Panc1 (cell line): ENCODE data around the gene ZBTB1. TPM values are rescaled to one million over a fixed set of nuclear protein-coding genes. Genes with fewer than 3 reads are reported as not detected.
A peak's percentile ranks its signal among the peaks of the same experiment; 100 is the strongest.

Source experiments
- ATAC-seq: fragments of 200-7000 bp; cut with Tn5 transposase; 2 replicates; pipeline ENCODE4 v1.9.1; 2020; ENCODE audit warnings: mild to moderate bottlenecking, moderate library complexity
- BruUV-seq: library from RNA; stranded (reverse); fragments of 400-500 nt; replicated peaks from 2 replicates; lab custom pipeline; 2021; lab: Mats Ljungman, UMichigan
- CTCF ChIA-PET: fragments of 300-600 bp; sonication (Branson Sonifier 250); formaldehyde crosslinking; loops from one replicate; lab custom pipeline; 2022; ENCODE audit warnings: antibody characterized with exemption; lab: Charles Lee
- POLR2A ChIA-PET: fragments of 300-600 bp; sonication (Branson Sonifier 250); formaldehyde crosslinking; loops from one replicate; lab custom pipeline; 2022; ENCODE audit warnings: antibody characterized with exemption; lab: Charles Lee
- DNase-seq: peaks from one replicate; pipeline ENCODE4 v3.0.0-alpha.2; 2010; ENCODE audit warnings: low read depth, low spot score
- H3K27ac ChIP-seq: 2 replicates; pipeline ENCODE4 v1.5.1; 2011; ENCODE audit warnings: mild to moderate bottlenecking, low read length, inconsistent platforms
- H3K27me3 ChIP-seq: fragments of 200-500 bp; sonication (Bioruptor generic); 2 replicates; pipeline ENCODE4 v1.6.0; 2014; ENCODE audit warnings: low read length, inconsistent platforms; ENCODE audit not compliant: control insufficient read depth, insufficient read depth
- H3K36me3 ChIP-seq: fragments of 200-500 bp; sonication (Bioruptor generic); 2 replicates; pipeline ENCODE4 v1.5.1; 2014; ENCODE audit warnings: inconsistent platforms, mild to moderate bottlenecking, low read length, moderate library complexity; ENCODE audit not compliant: control insufficient read depth, insufficient read depth
- H3K4me1 ChIP-seq: 2 replicates; pipeline ENCODE4 v1.5.1; 2011; ENCODE audit warnings: inconsistent platforms, mild to moderate bottlenecking, low read length, moderate library complexity; ENCODE audit not compliant: control insufficient read depth, insufficient read depth
- H3K4me3 ChIP-seq, 2 experiments: 2 replicates each; pipeline ENCODE4 v1.5.1; 2011 to 2012; ENCODE audit warnings: low read depth in 2 of 2, low read length in 2 of 2, mild to moderate bottlenecking in 2 of 2, inconsistent platforms in 1 of 2, moderate library complexity in 1 of 2
- H3K9me3 ChIP-seq: fragments of 200-500 bp; sonication (Bioruptor generic); 2 replicates; pipeline ENCODE4 v1.5.1; 2014; ENCODE audit warnings: low read depth, mild to moderate bottlenecking, inconsistent platforms, low read length, moderate library complexity; ENCODE audit not compliant: control insufficient read depth, insufficient read depth
- CTCF ChIP-seq: fragments of 450-650 bp; IDR thresholded peaks from 2 replicates; pipeline ENCODE4 v1.5.1; 2017; ENCODE audit warnings: mild to moderate bottlenecking
- POLR2AphosphoS5 ChIP-seq: IDR thresholded peaks from 2 replicates; pipeline ENCODE4 v1.6.1; 2012; ENCODE audit warnings: mild to moderate bottlenecking, low read depth, low read length, moderate library complexity
- REST ChIP-seq, 2 experiments: IDR thresholded peaks; 2 replicates each; pipeline ENCODE4 v1.6.1; 2011 to 2012; ENCODE audit warnings: low read depth in 2 of 2, control low read depth in 1 of 2, low read length in 1 of 2, mild to moderate bottlenecking in 1 of 2, moderate library complexity in 1 of 2; ENCODE audit not compliant: insufficient read depth in 1 of 2
- SIN3A ChIP-seq: IDR thresholded peaks from 2 replicates; pipeline ENCODE4 v1.6.1; 2012; ENCODE audit warnings: low read depth, mild to moderate bottlenecking, low read length, moderate library complexity, borderline replicate concordance; ENCODE audit not compliant: insufficient read depth
- TCF7L2 ChIP-seq: IDR thresholded peaks from 2 replicates; pipeline ENCODE4 v1.6.1; 2011; ENCODE audit warnings: mild to moderate bottlenecking, low read depth, low read length, inconsistent platforms
- in situ Hi-C: cut with HindIII; loops from 2 replicates; pipeline ENCODE4 v1.10.0; 2016; ENCODE audit warnings: low sequenced_read_pairs, low pct_unique_long_range_greater_than_20kb
- intact Hi-C: fragments of 100-400 bp; cut with micrococcal nuclease; formaldehyde crosslinking; loops from one replicate; pipeline ENCODE4 v1.10.0; 2022; ENCODE audit not compliant: unreplicated experiment
- total RNA-seq: library from RNA; stranded (reverse); gene quantifications from one replicate; pipeline ENCODE4 v1.2.1, GENCODE V29; 2021; ENCODE audit not compliant: unreplicated experiment

Gene ZBTB1
- total RNA-seq, 1 experiment from 2014 or later, result 36.1 TPM

GRCh38 chr14:64520699-64521098, 16.1 kb downstream of the ZBTB1 start:
- peaks cover 10% of the 10 kb centered on the region; the same call in 1 of the 2 replicates for H3K36me3 ChIP-seq
- no peak for ATAC-seq
- POLR2A ChIA-PET, result interaction anchor here (0.7 kb wide), 1 partner anchor 90 kb away, joined by 5 read pairs; no protein-coding TSS in a partner anchor
- H3K4me1 ChIP-seq, result no peaks in the 10 kb centered on the region
- no peaks in the 10 kb centered on the region for H3K27me3 ChIP-seq
- H3K9me3 ChIP-seq, result no peaks in the 10 kb centered on the region
- CTCF ChIA-PET, result interaction anchor here (0.6 kb wide), 1 partner anchor 36 kb away, joined by 9 read pairs; no protein-coding TSS in a partner anchor
- H3K4me3 ChIP-seq, result no peak overlapping the region
- DNase-seq, result no peak
- BruUV-seq, result no TSS peak
- in situ Hi-C loops (no loop called here), intact Hi-C loops (no loop called here)
- no peak overlapping the region for H3K27ac ChIP-seq
- TF ChIP-seq POLR2AphosphoS5 (no peak), SIN3A (no peak), REST (IDR thresholded peaks at IDR 0.05; ENCODE audit: insufficient read depth in 1 of 2, low read depth in 2 of 2, low read length in 1 of 2) (no peak), TCF7L2 (no peak), CTCF (no peak)

- in situ Hi-C loops, result no loop called here
- Histone ChIP-seq H3K4me1 (no peaks in the 10 kb centered on the region), H3K36me3 (peaks cover 10% of the 10 kb centered on the region; the same call in 1 of the 2 replicates), H3K9me3 (no peaks in the 10 kb centered on the region), H3K27me3 (no peaks in the 10 kb centered on the region), H3K27ac (no peak overlapping the region), H3K4me3 (no peak overlapping the region)
- ATAC-seq, result no peak
- no peak for DNase-seq
- BruUV-seq, result TSS peak; percentile 39
- ChIA-PET POLR2A (no interaction called here), CTCF (no interaction called here)
- TF ChIP-seq TCF7L2 (no peak), POLR2AphosphoS5 (no peak), CTCF (no peak), SIN3A (no peak), REST (IDR thresholded peaks at IDR 0.05; ENCODE audit: insufficient read depth in 1 of 2, low read depth in 2 of 2, low read length in 1 of 2) (no peak)
- intact Hi-C loops, result no loop called here
Observed at GRCh38 chr14:64522591-64523355, 18.2 kb downstream of the ZBTB1 start.
